ENCODE results near the gene ATXN2.
A peak's percentile ranks its signal among the peaks of the same experiment; 100 is the strongest.

The ATXN2 gene

GRCh38 chr12:111417784-111418593, 181.1 kb downstream of the ATXN2 start:
- Mint-ChIP-seq H3K4me3 (no peak overlapping the region), H3K36me3 (ENCODE audit: low read depth) (peaks cover 40% of the 10 kb centered on the region), H3K9me3 (no peaks in the 10 kb centered on the region)

GRCh38 chr12:111417290-111417689, 181.8 kb downstream of the ATXN2 start:
- Mint-ChIP-seq H3K27me3 (ENCODE audit: low read depth) (no peaks in the 10 kb centered on the region), H3K9me3 (no peaks in the 10 kb centered on the region), H3K4me3 (no peak overlapping the region), H3K36me3 (ENCODE audit: low read depth) (peaks cover 40% of the 10 kb centered on the region), H3K27ac (no peak overlapping the region), H3K4me1 (ENCODE audit: low read depth) (peaks cover 22% of the 10 kb centered on the region)
- no peak for DNase-seq (ENCODE audit: low spot score)

More at GRCh38 chr12:111417784-111418593, 181.1 kb downstream of the ATXN2 start:
- no peak for DNase-seq (ENCODE audit: low spot score)
- Mint-ChIP-seq H3K27me3 (ENCODE audit: low read depth) (no peaks in the 10 kb centered on the region), H3K4me1 (ENCODE audit: low read depth) (peaks cover 20% of the 10 kb centered on the region), H3K27ac (no peak overlapping the region)

- Mint-ChIP-seq H3K27me3 (ENCODE audit: low read depth) (no peaks in the 10 kb centered on the region), H3K9me3 (no peaks in the 10 kb centered on the region), H3K4me1 (ENCODE audit: low read depth) (peaks cover 35% of the 10 kb centered on the region), H3K4me3 (no peak overlapping the region), H3K27ac (no peak overlapping the region), H3K36me3 (ENCODE audit: low read depth) (peaks cover 29% of the 10 kb centered on the region)
- no peak for DNase-seq (ENCODE audit: low spot score)
Observed at GRCh38 chr12:111414711-111415252, 184.3 kb downstream of the ATXN2 start.

- Mint-ChIP-seq H3K27me3 (ENCODE audit: low read depth) (no peaks in the 10 kb centered on the region), H3K9me3 (no peaks in the 10 kb centered on the region), H3K4me3 (no peak overlapping the region), H3K27ac (peak overlapping the region; percentile 57), H3K36me3 (ENCODE audit: low read depth) (peaks cover 25% of the 10 kb centered on the region), H3K4me1 (ENCODE audit: low read depth) (peaks cover 47% of the 10 kb centered on the region)
- no peak for DNase-seq (ENCODE audit: low spot score)
Observed at GRCh38 chr12:111413442-111414086, 185.6 kb downstream of the ATXN2 start.

GRCh38 chr12:111412830-111413441, 186.2 kb downstream of the ATXN2 start:
- Mint-ChIP-seq H3K4me3 (peak overlapping the region; percentile 37), H3K27ac (peak overlapping the region; percentile 67), H3K9me3 (no peaks in the 10 kb centered on the region), H3K27me3 (ENCODE audit: low read depth) (no peaks in the 10 kb centered on the region), H3K4me1 (ENCODE audit: low read depth) (peaks cover 52% of the 10 kb centered on the region), H3K36me3 (ENCODE audit: low read depth) (peaks cover 27% of the 10 kb centered on the region)
- no peak for DNase-seq (ENCODE audit: low spot score)

- Mint-ChIP-seq H3K4me3 (peak overlapping the region; percentile 37), H3K27ac (peak overlapping the region; percentile 82), H3K27me3 (ENCODE audit: low read depth) (no peaks in the 10 kb centered on the region), H3K36me3 (ENCODE audit: low read depth) (peaks cover 29% of the 10 kb centered on the region), H3K4me1 (ENCODE audit: low read depth) (peaks cover 56% of the 10 kb centered on the region), H3K9me3 (no peaks in the 10 kb centered on the region)
- no peak for DNase-seq (ENCODE audit: low spot score)
Observed at GRCh38 chr12:111412007-111412829, 186.9 kb downstream of the ATXN2 start.

GRCh38 chr12:111411185-111411764, 187.8 kb downstream of the ATXN2 start:
- Mint-ChIP-seq H3K4me1 (ENCODE audit: low read depth) (peaks cover 54% of the 10 kb centered on the region), H3K4me3 (no peak overlapping the region), H3K9me3 (no peaks in the 10 kb centered on the region), H3K27ac (no peak overlapping the region), H3K36me3 (ENCODE audit: low read depth) (peaks cover 32% of the 10 kb centered on the region), H3K27me3 (ENCODE audit: low read depth) (no peaks in the 10 kb centered on the region)
- no peak for DNase-seq (ENCODE audit: low spot score)

- Mint-ChIP-seq H3K4me3 (peak overlapping the region; percentile 47), H3K9me3 (no peaks in the 10 kb centered on the region), H3K27ac (peak overlapping the region; percentile 36), H3K27me3 (ENCODE audit: low read depth) (no peaks in the 10 kb centered on the region), H3K4me1 (ENCODE audit: low read depth) (peaks cover 54% of the 10 kb centered on the region), H3K36me3 (ENCODE audit: low read depth) (peaks cover 30% of the 10 kb centered on the region)
- DNase-seq (ENCODE audit: low spot score) = no peak
Observed at GRCh38 chr12:111410431-111411184, 188.5 kb downstream of the ATXN2 start.

GRCh38 chr12:111409780-111410430, 189.2 kb downstream of the ATXN2 start:
- no peak for DNase-seq (ENCODE audit: low spot score)
- H3K9me3 Mint-ChIP-seq = no peaks in the 10 kb centered on the region
- peaks cover 51% of the 10 kb centered on the region for H3K4me1 Mint-ChIP-seq (ENCODE audit: low read depth)
- no peak overlapping the region for H3K27ac Mint-ChIP-seq
- peaks cover 26% of the 10 kb centered on the region for H3K36me3 Mint-ChIP-seq (ENCODE audit: low read depth)
- no peaks in the 10 kb centered on the region for H3K27me3 Mint-ChIP-seq (ENCODE audit: low read depth)
- peak overlapping the region; percentile 87 for H3K4me3 Mint-ChIP-seq

- no peak for DNase-seq (ENCODE audit: low spot score)
- H3K4me3 Mint-ChIP-seq = peak overlapping the region; percentile 87
- no peaks in the 10 kb centered on the region for H3K9me3 Mint-ChIP-seq
- H3K27me3 Mint-ChIP-seq (ENCODE audit: low read depth) = no peaks in the 10 kb centered on the region
- H3K27ac Mint-ChIP-seq = peak overlapping the region; percentile 67
- peaks cover 52% of the 10 kb centered on the region for H3K4me1 Mint-ChIP-seq (ENCODE audit: low read depth)
- peaks cover 24% of the 10 kb centered on the region for H3K36me3 Mint-ChIP-seq (ENCODE audit: low read depth)
Observed at GRCh38 chr12:111409403-111409779, 189.7 kb downstream of the ATXN2 start.

GRCh38 chr12:111408686-111409402, 190.3 kb downstream of the ATXN2 start:
- Mint-ChIP-seq H3K4me1 (ENCODE audit: low read depth) (peaks cover 57% of the 10 kb centered on the region), H3K27me3 (ENCODE audit: low read depth) (no peaks in the 10 kb centered on the region), H3K4me3 (peak overlapping the region; percentile 87), H3K9me3 (no peaks in the 10 kb centered on the region), H3K27ac (peak overlapping the region; percentile 67), H3K36me3 (ENCODE audit: low read depth) (peaks cover 24% of the 10 kb centered on the region)
- DNase-seq (ENCODE audit: low spot score) = no peak

GRCh38 chr12:111408116-111408440, 191.0 kb downstream of the ATXN2 start:
- DNase-seq (ENCODE audit: low spot score) = no peak
- Mint-ChIP-seq H3K9me3 (no peaks in the 10 kb centered on the region), H3K27me3 (ENCODE audit: low read depth) (peaks cover 1% of the 10 kb centered on the region), H3K4me1 (ENCODE audit: low read depth) (peaks cover 58% of the 10 kb centered on the region), H3K4me3 (peak overlapping the region; percentile 87), H3K36me3 (ENCODE audit: low read depth) (peaks cover 18% of the 10 kb centered on the region), H3K27ac (peak overlapping the region; percentile 67)

All from T-helper 2 cell treated with Interferon-gamma antibody and Interleukin-4, amounts not matched to agents 5 μg/mL and 100 μg/mL, for 36 hours (primary cell).